ENCODE results near the gene EPB41L5.

EPB41L5 gene

DNA sequence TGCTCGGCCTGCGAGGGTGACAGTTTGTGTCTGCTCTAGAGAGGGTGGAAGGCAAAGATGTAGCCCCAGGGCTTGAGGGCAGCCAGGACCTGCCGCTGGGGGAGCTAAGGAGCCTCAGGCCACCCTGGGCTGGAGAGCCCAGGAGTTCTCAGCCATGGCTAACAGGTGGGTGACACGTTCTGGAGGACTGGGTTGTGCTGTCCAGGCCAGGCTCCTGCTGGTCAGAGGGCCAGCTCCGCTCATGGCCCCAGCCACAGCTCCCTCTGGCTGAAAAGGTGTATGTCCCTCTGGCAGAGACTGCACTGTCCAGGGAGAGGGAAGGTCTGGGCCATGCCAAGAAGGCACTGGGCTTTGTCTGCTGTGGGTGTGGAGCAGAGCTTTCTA, 191.1 kb downstream of the EPB41L5 start:
- no peak for DNase-seq

- no peak for DNase-seq
These were observed 191.5 kb downstream of the EPB41L5 start for GRCh38 chr2:120204417-120204816.

GRCh38 chr2:120204945-120205670, 192.2 kb downstream of the EPB41L5 start:
- no peak for DNase-seq

- DNase-seq = no peak
These were observed 193.2 kb downstream of the EPB41L5 start for GRCh38 chr2:120206022-120206581.

DNA sequence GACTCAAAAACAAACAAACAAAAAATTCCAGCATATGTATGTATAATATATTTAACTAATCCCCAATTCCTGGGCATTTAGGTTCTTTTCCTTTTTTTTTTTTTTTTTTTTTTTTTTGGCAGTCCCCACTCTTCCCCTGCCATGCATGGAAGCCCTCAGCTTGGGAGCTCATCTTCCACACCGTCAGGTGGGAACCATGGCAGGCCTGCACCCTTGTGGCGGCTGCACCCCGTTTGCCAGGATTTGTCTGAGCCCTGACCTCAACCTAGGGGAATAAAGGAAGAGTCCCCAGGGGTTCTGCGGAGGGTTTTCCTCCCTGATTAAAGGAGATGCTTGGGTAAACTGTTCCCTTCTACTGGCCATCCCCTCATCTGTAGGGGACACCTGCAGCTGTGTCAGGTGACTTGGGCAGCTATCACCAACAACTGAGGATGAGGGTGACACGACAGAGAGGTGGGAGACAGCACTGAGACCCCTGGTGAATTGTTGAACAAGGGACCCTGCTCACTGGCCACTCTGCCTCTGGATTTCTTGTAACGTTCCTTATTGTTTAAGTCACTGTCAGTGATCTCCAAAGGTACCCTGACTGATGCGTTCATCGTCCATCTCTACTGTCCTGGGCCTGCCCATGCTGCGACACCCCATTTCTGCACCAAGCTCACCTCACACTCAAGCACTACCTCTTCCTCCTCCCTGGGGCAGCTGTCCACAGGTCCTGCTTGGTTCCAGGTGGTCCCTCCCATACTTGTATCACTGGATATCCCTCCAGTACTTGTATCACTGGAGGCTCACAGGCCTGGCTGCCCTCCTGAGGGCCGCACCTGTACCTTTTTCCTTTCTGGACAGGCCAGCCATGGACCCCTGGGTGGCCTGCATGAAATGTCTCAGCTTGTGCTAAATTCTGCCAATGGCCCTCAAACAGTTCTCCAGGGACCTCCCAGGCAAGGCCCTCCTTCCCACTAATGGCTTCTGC, 195.8 kb downstream of the EPB41L5 start:
- no peak for DNase-seq

DNA sequence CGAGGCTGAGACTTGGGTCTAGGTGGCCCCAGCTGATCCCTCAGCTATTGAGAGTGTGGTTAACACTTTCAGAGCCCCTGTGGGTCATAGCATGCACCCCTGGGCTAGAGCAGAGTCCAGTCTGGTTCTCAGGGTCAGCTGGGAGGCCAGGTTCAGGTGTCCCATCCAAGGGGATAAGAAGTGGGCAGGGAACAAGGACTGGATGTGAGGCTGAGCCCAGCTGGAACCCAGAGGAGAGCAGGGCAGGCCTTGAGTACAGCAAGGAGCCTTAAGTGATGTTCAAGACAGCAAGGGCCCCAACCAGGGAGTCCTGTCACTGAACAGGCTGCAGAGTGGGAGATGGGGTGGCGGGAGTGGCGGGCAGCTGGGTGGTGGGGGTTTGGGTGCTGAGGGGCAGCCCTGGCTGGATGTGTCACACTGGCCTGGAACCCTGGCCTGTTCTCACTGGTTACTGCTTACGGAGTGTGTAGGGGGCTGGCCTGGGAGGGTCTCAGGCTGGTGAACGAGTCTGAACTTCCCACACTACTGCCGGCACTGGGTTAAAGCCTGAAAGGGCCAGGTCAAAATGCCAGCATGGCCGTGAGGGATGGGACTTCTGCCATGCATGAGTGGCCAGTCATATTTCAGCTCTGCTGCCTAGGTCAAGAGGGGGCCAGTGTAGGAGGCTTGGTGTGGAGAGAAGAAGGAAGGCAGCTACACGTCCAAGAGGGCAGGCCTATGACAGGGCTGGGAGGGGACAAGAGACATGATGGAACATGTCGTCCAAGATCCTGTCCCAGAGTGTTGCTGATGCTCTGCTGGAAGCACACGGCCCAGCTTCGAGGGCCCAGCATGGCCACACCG, 196.8 kb downstream of the EPB41L5 start:
- DNase-seq = no peak

- DNase-seq = no peak
These were observed 197.4 kb downstream of the EPB41L5 start for GRCh38 chr2:120210270-120210693.

- DNase-seq = no peak
These were observed 205.3 kb downstream of the EPB41L5 start for GRCh38 chr2:120218181-120218580.

GRCh38 chr2:120219291-120219690, 206.4 kb downstream of the EPB41L5 start:
- no peak for DNase-seq

DNA sequence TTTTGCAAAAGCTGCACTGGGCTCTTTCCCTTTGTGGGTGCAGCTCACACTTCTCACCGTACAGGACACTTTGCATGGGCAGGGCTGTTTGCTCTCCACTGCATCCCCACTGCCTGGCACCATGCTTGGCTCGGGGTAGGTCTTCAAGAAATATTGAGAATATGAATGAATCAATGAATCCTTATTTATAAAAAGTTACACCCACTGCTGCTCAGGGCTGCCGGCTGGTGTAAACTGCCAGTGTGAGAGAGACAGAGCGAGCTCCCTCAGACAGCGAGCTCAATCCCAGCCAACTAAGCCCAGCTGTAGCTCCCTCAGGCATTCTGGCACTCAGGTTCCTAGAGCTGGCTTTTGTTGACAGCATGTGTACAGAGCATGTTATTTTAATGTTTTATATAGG, 206.9 kb downstream of the EPB41L5 start:
- DNase-seq = no peak

DNA sequence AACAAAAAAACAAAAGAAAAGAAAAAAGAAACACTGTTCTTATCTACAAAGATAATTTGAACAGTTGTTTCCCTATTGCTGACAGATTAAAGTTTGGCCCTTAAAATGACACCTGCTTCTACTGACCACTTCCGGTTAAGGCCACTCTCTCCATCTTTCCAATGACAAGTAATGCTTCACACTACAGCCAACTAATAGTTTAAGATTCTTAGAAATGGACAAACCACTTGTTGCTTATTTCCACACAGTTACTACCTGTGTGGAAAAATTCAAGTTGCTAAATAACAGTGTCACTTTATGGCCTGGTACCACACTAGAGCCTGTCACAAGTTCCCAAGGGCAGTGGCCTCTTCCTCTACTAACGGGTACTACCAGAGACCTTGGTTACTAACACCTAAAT, 207.9 kb downstream of the EPB41L5 start:
- no peak for DNase-seq

- no peak for DNase-seq
These were observed 208.7 kb downstream of the EPB41L5 start for GRCh38 chr2:120221616-120222015.

- no peak for DNase-seq
These were observed 209.5 kb downstream of the EPB41L5 start for GRCh38 chr2:120222186-120223033.

DNA sequence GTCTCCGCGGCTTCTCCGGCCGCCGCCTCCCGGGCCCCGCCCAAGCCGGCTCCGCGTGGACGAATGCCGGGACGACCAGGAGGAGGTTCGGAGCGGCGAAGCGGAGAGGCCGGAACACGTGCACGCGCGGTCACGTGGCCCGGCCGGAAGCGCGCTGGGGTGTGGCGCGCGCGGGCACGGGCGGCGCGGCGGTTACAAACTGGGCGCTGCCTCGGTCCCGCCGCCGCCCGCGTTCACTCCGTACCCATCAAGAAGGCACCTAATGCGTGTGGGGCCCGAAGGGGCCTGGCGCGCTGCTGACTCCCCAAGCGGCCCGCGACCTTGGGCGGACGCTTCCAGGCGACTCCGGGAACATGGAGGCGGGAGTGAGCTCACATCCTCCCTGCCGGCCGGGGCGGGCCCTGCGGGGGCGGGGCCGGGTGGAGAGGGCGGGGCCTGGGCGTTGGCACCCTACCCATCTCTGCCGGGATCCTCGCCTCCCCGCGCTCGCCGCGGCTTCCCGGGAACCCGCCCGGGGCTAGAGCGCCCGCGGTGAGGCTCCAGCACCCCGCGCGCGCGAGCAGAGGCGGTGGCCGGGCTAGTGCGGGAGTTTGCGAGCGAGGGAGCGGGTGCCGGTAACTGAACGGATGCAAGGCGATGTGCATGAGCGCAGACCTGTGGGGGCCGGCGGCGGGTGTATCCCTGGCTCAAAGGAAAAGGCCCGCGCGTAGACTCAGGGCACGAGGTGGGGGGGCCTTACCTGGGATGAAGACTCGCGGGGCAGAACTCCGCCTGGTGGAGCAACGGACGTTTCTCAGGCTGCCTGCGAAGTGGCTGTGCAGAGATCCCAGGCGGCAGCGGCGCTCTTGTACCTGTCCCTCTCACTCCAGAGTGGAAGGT, 210.4 kb downstream of the EPB41L5 start, which contains the start of gene TMEM185B:
Gene TMEM185B (minus strand): TSS at position 367 of the 879 bp plus-strand sequence. CDS start 424 bp downstream, outside the sequence.
- DNase-seq = peak; percentile 68 to 89

DNA sequence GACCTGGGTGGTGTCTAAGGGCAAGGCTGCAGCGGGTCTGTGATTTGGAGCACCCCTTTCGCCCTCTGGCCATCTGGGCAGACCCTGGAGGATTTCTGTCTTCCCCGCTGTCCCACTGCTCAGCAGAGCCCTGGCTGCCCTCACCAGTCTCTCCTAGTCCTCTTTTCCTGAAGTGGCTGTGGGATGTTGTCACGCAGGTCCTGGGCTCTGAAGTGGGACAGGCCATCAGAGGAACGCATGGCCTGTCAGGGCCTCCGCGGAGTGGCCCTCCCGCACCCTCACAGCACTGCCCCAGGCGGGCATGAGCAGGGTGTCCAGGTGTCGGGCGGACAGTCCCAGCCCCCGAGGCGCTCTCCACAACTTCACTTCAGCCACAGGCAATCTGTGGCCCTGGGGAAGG, 211.4 kb downstream of the EPB41L5 start:
- no peak for DNase-seq

DNA sequence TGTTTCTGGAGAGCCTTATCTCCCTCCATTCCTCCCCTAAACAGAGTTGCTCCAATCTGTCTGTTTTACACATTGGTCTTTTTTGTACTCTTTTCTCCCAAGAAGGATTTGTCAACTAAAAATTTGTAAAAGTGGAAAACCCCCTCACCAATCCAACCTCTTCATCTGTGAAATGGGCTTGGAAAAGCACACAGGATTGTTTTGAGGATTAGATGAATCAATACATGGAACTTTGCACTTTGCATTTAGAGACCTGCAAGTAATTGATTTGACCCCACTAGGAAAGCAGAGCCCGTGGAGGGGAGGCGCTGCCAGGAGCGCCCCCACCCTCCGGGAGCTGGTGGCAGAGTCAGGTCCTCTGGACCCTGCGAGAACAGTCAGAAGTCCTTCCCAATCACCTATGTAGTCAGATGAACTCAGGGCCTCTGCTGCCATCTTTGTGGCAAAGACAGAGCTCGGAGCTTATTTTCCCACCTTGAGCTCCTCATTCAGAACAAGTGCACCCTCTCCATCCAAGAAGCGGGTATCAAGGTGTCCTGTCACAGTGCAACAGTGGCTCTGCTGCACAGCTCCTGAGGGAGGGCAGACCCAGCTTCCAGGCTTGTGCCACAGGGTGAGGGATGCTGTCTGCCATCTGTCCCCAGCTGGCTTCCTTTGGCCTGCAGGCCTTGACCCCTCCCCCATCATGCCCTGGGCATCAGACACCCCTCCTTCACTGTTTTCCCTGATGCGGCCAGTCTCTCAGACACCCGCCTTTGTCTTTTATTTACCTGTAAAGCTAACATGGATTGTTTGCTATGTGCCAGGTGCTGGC, 212.1 kb downstream of the EPB41L5 start:
- DNase-seq = no peak

DNA sequence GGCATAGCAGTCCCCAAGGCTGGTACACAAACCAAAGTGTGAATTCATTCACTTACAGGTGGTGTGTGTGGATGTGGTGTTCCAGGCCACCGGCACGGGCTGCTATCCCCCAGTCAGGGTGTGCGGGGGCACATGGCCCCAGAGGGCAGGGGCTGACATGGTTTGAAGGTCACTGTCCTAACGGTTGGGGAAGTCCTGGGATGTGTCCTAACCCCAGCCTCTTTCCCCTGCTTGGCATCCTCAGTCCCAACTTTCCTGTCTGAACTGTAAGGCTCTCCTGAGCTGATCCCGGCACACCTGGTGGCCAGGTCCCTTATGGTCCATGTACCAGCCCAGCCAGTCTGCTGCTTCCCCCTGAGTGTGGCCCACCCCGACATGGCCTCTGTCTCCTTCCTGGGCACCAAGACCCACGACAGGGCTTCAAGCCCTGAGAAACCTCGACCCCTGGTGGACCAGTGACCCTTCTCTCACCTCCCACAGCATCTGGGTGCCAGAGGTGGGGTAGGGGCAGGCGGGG, 212.7 kb downstream of the EPB41L5 start:
- DNase-seq = no peak

DNA sequence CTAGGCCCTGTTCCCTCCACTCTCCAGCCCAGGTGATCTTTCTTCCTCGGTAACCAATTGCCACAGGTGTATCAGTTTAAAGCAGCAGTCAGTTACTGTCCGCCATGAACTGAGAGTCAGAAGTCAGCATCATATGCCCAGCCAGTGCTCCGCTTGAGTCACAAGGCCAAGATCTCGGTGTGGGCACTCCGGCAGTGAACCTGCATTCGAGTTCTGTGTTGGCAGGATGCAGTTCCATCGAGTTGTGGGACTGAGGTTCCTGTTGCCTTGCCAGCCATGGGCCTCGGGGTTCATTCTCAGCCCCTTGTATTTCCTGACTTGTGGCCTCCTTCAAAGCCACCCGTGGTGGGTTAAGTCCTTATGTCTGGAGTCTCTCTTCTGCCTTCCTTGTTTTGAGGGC, 213.4 kb downstream of the EPB41L5 start:
- DNase-seq = no peak

Data from NCI-H1930 (cell line).